Subcutaneous adipose tissue (tissue), 4 donors: ENCODE results near the gene LRRC28. TPM values are rescaled to one million over a fixed set of nuclear protein-coding genes. Genes with fewer than 3 reads are reported as not detected.

Source experiments
- CTCF ChIP-seq: fragments of 450-650 bp; IDR thresholded peaks from one replicate; pipeline ENCODE4 v1.5.1; 2016; ENCODE audit warnings: low read depth, mild to moderate bottlenecking, control low read depth, antibody characterized with exemption, moderate library complexity
- total RNA-seq, 4 donors: library from RNA; depleted of rRNA; stranded (reverse); fragments of >200 nt; gene quantifications; one replicate each; pipeline ENCODE4 v1.1.0, GENCODE V29; 2016

LRRC28 gene
- total RNA-seq, 4 donors from 2014 or later = 37.7 to 60.7 (median 45.8) TPM

GRCh38 chr15:99239545-99240198, 11.6 kb upstream of the LRRC28 start:
- no peak for TF ChIP-seq CTCF

GRCh38 chr15:99241752-99242151, 9.5 kb upstream of the LRRC28 start:
- TF ChIP-seq CTCF = no peak

GRCh38 chr15:99244306-99244705, 7.0 kb upstream of the LRRC28 start:
- no peak for TF ChIP-seq CTCF

GRCh38 chr15:99247062-99247461, 4.2 kb upstream of the LRRC28 start:
- no peak for TF ChIP-seq CTCF

GRCh38 chr15:99248000-99248715, 3.1 kb upstream of the LRRC28 start:
- no peak for TF ChIP-seq CTCF

- no peak for TF ChIP-seq CTCF
Observed at GRCh38 chr15:99249270-99249841, 1.9 kb upstream of the LRRC28 start, which contains the start of gene TTC23. TTC23 (minus strand) TSS chr15:99249581; CDS start chr15:99228712, 20,869 bp downstream.

GRCh38 chr15:99250001-99250400, 1.3 kb upstream of the LRRC28 start:
- no peak for TF ChIP-seq CTCF
